ENCODE results near the gene PSD.

Gene PSD

GRCh38 chr10:102382871-102383270 lies 35.7 kb downstream of the PSD start:
- DNase-seq: no peak

DNA sequence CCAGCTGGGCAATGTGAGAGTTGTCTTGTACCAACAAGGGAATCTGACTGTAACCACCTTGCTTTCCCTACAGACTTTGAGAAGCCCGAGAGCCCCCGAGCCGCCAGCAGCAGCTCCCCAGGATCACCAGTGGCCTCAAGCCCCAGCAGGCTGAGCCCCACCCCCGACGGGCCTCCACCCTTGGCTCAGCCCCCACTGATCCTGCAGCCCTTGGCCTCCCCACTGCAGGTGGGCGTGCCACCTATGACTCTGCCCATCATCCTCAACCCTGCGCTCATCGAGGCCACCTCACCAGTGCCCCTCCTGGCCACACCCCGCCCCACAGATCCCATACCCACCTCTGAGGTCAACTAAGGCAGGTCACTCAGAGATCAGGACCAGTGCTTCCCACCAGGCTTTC lies 36.6 kb downstream of the PSD start:
- DNase-seq: no peak

GRCh38 chr10:102379383-102379782 lies 39.2 kb downstream of the PSD start:
- no peak for DNase-seq

GRCh38 chr10:102376901-102377300 lies 41.7 kb downstream of the PSD start:
- no peak for DNase-seq

DNA sequence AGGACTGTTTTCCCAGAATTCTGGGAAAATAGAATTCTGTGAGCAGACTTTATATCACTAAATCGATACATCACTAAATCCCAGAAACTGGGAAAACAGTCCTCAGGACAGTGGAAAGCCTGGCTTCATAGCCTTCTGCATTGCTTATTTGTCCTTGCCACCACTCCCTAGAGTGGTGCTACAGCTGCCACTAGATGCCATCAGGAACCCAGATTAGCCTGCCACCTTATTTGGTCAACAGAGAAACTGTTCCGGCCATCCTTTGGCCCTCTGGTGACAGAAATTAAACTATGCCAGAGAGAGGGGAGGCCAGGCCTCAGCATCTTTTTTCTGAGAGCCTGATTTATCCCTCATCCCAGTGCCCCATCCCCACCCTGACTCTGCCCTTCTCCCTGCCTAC lies 42.7 kb downstream of the PSD start:
- no peak for DNase-seq

DNA sequence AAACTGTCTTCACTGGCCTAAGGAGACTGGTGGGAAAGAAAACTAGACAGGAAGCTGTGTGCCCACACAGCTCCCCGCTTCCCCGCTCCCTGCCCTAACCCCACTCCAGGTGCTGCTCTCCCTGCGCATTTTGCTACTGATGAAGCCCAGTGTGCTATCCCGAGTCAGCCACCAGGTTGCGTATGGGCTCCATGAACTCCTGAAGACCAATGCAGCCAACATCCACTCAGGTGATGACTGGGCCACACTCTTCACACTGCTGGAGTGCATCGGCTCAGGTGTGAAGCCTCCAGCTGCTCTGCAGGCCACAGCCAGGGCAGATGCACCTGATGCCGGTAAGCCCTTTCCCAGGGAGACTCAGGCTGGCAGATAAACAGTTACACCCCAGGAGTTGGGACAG lies 43.3 kb downstream of the PSD start:
- DNase-seq: no peak

DNA sequence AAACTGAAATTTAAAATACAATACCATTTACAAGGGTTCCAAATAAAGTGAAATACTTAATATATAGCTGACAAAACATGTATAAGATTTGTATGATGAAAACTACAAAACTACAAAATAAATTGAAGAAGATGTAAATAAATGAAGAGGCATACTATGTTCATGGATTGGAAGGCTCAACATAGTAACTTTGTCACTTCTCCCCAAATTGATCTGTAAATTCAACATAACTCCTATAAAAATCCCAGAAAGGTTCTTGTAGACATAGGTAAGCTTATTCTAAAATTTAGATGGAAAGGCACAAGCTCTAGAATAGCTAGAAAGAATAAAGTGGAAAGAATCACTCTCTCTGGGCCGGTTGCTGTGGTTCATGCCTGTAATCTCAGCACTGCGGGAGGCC lies 47.3 kb downstream of the PSD start:
- DNase-seq: no peak

DNA sequence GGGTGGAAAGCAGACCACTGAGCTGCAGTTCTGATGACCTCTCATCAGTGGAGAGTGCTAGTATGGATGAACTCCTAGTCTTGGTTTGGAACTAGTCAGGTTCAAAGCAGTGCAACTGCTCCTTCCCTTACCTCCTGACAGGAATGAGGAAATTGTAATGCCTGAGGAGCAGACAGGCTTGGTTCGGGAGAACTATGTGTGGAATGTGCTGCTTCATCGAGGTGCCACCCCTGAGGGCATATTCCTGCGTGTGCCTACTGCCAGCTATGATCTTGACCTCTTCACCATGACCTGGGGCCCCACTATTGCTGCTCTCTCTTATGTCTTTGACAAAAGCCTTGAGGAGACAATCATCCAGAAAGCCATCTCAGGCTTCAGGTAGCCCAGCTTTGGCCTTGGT lies 50.5 kb downstream of the PSD start:
- no peak for DNase-seq

- DNase-seq: no peak
Measured at GRCh38 chr10:102367441-102367840, 51.1 kb downstream of the PSD start.

- DNase-seq: no peak
Measured at GRCh38 chr10:102358712-102359382, 59.7 kb downstream of the PSD start.

- DNase-seq: no peak
Measured at GRCh38 chr10:102354451-102354850, 64.1 kb downstream of the PSD start.
